Measurements from ENCODE around the gene LGALS7B.
"Not testable (repeated sequence)": the region's sequence is repeated elsewhere in the genome, so short reads cannot be mapped to it uniquely, and the experiment has no call there.

Gene LGALS7B

DNA sequence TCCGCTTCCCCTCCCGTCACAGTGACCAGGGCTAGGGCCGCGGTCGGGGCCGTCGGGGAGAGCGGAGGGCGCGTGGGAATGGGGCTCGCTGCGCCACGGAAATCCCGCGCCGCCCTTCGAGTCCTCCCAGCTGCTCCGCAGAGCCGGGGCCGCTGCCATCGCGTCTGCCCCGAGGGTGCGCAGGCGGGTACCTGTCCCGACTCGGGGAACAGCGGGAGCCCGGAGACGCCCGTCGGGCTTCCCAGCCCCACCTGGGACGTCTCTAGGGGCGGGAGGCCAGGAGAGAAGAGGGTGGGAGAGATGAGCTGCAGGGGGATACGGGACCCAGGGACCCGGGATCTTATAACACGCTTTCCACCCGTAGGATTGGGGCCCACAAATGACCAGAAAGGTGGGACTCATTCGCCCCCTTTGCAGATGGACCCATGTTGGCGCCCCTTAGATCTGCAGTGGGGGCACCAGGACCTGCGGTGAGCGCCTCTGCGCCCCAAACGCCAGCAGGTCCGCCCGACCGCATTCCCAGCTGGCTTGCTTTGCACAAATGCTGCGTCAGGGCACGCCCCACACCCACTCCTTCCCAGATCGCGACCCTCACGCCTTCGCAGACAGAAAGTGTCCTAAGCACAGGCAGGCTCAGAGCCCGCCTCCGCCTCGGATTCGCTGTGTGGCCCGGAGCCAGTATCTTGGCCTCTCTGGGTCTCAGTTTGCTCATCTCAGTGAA, 18.6 kb upstream of the LGALS7B start:
- not testable (repeated sequence) for DNase-seq

DNA sequence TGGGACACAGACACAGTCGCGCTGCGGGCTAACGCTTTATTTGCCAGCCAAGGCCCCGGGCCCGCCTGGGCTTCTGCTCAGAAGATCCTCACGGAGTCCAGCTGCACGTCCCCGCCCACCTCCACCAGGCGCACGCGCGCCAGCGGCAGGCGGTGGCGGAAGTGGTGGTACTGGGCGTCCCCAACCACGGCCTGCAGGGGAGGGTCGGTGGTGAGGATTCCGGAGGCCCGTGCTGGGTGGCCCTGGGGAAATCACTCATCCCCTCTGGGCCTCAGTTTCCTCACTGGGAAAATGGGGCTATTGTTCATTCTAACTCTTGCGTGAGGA, 18.1 kb upstream of the LGALS7B start:
- DNase-seq: not testable (repeated sequence)

DNA sequence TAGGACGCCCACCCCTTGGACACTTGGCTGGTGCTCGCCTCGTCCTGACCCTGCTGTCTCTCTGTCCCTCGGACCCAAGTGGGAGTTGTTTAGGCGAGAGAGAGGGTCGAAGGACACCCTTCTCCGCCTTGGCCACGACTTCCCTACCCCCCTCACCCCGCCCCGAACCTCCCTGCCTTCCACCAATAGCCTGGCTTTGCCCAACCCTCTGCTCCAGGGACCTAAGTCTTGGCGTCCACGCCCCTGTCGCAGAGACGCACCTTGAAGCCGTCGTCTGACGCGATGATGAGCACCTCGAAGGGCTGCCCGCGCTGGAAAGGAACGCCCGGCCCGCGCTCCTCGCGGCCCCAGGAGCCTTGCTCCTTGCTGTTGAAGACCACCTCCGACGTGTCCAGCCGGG, 17.4 kb upstream of the LGALS7B start:
- DNase-seq: not testable (repeated sequence)

DNA sequence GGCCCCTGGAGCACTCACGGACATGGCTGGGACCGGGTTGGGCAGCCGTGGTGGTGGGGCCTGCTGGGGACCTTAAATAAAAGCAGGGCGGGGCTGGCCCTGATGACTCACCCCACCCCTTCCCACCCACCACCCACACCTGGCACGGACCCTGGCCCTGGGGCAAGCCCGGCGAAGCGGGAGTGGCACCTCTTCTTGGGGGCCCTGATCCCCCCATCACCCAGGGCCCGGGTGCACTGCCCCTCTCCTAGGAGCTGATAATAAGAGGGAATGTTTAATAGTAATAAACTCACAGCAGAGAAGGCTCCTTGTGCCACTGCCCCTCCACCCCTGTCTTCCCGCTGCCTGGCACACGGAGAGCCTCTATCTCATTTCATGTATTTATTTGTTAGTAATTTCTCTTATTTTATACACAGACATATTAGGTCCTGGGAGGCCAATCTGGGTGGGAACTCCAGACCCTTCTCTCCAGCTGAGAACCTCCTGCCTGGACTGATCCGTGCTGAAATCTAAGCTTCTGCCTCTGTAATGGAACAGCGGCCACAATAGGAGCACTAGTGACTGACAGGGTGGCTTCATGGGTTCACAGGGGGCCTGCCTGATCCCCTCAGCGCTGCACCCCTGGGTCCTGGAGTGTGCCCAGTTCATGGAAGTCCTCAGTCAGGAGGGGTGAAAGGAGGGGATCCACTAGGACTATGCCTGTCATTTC, 15.4 kb upstream of the LGALS7B start, which contains the start of gene LGALS7:
TSS of gene LGALS7 (minus strand) at position 49 of the 709 bp plus-strand sequence. CDS start at position 24, 25 bp downstream.
- no peak for DNase-seq

DNA sequence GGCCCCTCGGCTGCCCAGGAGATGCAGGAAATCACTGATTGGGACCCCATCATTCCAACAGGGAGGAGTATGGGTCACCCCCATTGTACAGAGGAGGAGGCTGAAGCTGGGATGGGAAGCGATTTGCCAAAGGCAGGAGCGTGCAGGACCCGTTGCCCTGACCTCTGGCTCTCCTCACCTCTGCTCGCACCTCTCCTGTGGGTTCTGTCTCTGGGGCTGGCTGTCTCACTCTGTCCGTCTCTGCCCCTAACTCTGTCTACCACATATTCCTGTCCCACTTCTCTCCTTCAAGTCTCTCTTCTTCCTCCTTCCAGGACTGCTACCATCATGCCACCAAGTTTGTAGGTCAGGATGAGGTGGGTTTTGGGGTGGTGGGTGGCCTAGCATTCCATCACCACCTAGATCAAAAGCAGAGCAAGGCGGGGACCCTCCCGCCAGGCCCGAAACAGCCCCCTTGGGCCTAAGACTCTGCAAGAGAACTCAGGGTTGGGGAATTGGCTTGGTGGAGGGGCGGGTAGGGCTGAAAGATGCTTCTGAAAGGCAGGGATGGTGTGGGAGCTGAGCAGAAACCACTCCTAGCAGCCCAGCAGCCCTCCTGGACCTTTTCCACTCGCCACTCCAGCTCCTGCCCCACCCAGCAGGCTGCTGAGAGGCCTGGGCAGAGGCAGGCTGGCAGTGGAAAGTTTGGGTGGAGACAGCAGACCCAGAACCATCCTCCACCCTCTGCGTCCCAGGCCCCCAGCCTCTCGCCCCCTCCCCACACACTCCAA, 14.6 kb upstream of the LGALS7B start:
- no peak for DNase-seq

DNA sequence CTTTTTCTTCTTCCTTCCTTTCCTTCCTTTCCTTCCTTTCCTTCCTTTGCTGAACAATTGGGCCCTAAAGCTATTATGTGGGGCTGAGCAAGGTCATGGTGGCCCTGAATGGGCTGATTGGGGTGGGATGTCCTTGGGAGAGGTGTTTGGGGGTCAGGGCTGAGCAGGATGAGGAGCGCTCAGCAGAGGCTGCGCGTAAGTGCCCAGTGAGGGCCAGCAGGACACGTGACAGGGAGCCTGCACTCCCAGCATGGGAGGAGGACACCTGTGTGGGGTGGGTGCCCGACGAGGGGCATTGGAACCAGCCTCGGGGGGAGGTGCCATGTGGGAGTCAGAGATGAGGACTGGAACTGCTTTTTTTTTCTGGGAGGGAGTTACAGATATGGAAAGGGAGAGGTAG, 10.3 kb upstream of the LGALS7B start:
- no peak for DNase-seq

DNA sequence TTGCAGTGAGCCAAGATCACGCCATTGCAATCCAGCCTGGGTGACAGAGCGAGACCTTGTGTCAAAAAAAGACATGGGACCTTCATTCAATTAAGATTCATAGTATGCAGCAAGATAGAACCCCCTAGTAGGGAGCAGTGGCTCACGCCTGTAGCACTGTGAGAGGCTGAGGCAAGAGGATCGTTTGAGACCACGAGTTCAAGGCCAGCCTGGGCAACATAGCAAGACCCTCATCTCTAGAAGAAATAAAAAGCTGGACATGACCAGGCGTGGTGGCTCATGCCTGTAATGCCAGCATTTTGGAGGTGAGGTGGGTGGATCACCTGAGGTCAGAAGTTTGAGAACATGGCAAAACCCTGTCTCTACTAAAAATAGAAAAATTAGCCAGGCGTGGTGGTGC, 8.6 kb upstream of the LGALS7B start:
- no peak for DNase-seq

DNA sequence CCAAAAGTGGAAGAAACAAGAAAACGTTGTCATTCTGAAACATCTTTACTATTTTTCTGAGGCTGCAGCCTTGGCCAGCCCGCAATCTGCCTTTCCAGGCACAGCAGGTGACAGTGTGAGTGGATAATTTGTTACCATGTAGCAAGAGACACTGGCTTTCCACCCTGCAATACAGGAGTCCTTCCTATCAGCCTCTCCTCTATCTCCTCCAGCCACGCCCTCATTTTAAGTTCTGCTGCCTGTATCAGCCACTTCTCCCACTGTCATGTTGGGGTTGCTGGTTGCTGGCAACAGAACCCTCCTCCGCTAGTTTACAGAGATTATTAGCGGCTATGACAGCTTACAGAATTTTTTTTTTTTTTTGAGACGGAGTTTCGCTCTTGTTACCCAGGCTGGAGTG, 7.9 kb upstream of the LGALS7B start:
- no peak for DNase-seq

DNA sequence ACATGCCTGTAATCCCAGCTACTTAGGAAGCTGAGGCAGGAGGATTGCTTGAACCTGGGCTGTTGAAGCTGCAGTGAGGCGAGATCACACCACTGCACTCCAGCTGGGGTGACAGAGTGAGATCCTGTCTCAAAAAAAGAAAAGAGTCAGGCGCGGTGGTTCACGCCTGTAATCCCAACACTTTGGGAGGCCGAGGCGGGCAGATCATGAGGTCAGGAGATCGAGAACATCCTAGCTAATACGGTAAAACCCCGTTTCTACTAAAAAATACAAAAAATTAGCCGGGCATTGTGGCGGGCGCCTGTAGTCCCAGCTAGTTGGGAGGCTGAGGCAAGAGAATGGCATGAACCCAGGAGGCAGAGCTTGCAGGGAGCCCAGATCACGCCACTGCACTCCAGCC, 6.8 kb upstream of the LGALS7B start:
- DNase-seq: not testable (repeated sequence)

DNA sequence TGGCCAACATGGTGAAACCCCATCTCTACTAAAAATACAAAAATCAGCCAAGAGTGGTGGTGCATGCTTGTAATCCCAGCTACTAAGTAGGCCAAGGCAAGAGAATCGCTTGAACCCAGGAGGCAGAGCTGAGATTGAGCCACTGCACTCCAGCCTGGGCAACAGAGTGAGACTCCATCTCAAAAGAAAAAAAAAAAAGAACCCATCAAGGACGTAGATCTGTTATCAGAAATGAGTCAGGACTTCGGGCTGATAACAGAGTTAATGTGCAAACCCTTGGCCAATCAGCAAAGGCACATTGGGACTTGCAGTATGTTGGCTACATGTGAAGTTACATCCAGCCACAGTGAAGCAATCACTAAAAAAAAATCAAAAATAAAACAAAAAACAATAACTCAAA, 4.8 kb upstream of the LGALS7B start:
- no peak for DNase-seq

DNA sequence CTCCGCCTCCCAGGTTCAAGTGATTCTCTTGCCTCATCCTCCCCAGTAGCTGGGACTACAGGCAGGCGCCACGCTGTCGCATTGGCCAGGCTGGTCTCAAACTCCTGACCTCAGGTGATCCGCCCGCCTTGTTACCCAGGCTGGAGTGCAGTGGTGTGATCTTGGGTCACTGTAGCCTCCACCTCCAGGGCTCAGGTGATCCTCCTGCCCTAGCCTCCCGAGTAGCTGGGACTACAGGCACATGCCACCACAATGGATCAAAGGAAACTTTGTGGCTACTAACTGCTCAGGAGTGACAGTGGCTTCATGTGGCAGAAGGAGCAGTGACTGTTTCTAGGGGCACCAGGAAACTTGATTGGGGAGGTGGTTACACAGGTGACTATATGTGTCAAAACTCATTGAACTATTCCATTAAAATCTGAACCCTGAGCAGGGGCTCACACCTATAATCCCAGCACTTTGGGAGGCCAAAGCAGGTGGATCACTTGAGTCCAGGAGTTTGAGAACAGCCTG, 3.8 kb upstream of the LGALS7B start:
- DNase-seq: no peak

DNA sequence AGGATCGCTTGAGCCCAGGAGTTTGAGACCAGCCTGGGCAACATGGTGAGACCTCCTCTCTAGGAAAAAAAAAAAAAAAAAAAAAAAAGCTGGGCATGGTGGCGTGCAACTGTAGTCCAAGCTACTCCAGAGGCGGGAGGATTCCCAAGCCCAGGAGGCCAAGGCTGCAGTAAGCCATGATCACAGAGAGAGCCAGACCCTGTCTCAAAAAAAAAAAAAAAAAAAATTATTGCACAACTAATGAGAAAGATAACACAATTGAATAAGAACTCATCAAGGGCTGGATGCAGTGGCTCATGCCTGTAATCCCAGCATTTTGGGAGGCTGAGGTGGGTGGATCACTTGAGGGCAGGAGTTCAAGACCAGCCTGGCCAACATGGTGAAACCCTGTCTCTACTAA, 2.9 kb upstream of the LGALS7B start:
- DNase-seq: not testable (repeated sequence)

DNA sequence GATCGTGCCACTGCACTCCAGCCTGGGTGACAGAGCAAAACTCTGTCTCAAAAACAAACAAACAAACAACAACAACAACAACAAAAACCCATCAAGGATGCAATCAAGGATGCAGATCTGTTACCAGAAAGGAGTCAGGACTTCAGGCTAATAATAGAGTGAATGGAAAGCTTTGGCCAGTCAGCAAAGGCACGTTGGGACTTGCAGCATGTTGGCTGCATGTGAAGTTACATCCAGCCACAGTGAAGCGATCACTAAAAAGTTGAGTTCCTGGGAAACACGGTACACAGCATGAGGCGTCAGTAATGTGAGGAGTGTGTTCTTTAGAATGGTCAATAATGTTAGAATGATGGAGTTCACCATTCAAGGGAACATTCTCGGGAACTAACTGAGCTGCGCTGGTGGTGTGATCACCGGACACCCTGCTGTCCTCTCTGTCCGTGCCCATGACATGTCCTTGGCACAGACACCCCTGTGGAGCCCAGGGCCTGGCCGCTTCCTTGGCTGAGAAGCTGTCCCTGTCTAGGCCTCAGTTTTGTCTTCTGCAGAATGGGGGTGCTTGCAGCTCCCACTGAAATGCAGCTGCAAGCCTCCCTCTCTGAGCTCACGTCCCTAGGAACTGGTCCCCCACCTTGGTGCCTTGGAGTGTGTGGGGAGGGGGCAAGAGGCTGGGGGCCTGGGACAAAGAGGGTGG, 2.3 kb upstream of the LGALS7B start:
- no peak for DNase-seq

DNA sequence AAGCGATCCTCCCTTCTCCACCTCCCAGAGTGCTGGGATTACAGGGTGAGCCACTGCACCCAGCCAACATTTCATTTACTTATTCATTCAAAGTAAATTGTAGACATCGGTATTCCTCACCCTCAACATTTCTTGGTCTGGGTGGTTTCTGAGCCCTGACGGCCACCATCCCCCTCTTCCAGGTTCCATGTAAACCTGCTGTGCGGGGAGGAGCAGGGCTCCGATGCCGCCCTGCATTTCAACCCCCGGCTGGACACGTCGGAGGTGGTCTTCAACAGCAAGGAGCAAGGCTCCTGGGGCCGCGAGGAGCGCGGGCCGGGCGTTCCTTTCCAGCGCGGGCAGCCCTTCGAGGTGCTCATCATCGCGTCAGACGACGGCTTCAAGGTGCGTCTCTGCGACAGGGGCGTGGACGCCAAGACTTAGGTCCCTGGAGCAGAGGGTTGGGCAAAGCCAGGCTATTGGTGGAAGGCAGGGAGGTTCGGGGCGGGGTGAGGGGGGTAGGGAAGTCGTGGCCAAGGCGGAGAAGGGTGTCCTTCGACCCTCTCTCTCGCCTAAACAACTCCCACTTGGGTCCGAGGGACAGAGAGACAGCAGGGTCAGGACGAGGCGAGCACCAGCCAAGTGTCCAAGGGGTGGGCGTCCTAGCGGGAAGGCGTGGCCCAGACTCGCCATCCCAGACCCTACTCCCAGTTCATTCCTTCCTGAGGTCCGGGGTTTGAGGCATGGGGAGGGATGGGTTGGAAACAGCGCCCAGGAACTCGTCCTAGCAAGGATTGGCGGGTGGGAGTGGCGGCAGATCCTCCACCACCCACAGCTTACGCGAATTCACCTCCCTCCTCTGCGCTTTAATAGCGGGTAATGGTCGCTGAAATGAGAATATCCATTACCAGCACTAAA, 1.8 kb downstream of the LGALS7B start:
- not testable (repeated sequence) for DNase-seq

DNA sequence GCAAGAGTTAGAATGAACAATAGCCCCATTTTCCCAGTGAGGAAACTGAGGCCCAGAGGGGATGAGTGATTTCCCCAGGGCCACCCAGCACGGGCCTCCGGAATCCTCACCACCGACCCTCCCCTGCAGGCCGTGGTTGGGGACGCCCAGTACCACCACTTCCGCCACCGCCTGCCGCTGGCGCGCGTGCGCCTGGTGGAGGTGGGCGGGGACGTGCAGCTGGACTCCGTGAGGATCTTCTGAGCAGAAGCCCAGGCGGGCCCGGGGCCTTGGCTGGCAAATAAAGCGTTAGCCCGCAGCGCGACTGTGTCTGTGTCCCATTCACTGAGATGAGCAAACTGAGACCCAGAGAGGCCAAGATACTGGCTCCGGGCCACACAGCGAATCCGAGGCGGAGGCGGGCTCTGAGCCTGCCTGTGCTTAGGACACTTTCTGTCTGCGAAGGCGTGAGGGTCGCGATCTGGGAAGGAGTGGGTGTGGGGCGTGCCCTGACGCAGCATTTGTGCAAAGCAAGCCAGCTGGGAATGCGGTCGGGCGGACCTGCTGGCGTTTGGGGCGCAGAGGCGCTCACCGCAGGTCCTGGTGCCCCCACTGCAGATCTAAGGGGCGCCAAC, 2.6 kb downstream of the LGALS7B start:
- DNase-seq: not testable (repeated sequence)

DNA sequence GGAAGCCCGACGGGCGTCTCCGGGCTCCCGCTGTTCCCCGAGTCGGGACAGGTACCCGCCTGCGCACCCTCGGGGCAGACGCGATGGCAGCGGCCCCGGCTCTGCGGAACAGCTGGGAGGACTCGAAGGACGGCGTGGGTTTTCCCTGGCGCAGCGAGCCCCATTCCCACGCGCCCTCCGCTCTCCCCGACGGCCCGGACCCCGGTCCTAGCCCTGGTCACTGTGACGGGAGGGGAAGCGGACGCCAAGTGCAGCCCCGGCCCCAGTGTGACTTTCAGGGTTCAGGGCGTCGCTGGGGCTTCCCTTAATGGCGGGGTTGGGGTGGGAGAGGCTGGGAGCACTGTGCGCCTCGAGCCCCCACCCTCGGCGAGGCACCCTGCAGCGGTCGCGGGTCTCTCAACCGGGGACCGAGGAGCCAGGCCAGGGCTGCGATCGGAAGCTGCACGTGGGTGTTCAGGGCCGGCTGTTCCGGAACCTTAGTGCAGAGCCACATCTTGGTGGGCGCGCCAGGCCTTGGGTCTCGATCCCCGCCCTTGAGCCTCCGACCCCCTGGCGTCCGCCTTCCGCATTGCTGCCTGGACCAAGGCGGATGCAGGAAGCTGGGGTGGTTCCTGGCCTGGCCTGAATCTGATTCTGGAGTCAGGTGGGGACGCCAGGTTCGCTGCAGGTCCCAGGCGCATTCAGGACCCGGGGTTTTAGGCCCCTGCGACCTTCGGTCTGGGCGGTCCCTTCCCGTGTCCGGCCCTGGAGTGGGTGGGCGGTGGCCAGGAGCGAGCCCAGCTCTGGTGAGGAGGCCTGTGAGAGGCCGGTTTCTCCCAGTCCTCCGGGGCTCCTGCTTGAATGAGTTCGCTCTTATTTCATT, 3.5 kb downstream of the LGALS7B start:
- no peak for DNase-seq

DNA sequence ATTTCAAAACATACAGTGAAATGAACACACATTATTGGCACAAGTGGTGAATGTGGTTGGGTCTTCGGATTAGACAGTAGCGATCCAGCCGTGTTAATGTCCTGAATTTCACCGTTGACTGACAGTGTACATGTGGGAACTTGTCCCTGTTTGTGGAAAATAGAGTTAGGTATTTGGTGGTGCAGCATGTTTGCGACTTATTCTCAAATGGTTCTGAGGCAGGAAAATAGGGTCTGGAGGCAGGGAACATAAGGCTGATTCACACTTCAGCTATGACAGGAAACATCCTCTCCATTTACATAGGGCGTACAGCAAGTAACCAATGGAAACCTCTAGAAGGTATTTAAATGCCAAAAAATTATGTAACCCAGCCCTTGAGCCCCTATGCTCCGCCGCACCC, 4.2 kb downstream of the LGALS7B start:
- peak; percentile 85 for DNase-seq

DNA sequence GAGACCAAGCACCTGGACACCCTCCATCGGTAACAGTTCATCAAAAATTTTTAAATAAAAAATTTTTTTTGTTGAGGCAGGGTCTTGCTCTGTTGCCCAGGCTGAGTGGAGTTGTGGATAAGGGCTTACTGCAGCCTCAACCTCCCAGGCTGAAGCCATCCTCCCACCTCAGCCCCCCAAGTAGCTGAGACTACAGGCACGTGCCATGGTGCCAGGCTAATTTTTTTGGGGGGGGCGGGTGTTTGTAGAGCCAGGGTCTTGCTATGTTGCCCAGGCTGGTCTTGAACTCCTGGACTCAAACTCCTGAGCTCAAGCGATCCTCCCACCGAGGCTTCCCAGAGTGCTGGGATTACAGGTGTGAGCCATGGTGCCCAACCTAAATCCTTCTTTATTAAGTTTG, 4.7 kb downstream of the LGALS7B start:
- DNase-seq: no peak

DNA sequence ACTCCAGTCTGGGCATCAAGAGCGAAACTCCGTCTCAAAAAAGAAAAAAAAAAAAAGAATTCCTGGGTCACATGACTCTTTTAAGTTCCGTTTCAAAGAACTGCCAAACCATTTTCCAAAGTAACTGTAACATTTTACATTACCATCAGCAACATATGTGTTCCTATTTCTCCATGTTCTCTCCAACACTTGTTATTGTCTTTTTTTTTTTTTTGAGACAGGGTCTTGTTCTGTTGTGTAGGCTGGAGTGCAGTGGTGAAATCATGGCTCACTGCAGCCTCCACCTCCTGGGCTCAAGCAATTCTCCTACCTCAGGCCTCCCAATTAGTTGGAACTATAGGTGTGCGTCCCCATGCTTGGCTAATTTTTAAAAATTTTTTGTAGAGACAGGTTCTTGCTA, 6.5 kb downstream of the LGALS7B start:
- no peak for DNase-seq

DNA sequence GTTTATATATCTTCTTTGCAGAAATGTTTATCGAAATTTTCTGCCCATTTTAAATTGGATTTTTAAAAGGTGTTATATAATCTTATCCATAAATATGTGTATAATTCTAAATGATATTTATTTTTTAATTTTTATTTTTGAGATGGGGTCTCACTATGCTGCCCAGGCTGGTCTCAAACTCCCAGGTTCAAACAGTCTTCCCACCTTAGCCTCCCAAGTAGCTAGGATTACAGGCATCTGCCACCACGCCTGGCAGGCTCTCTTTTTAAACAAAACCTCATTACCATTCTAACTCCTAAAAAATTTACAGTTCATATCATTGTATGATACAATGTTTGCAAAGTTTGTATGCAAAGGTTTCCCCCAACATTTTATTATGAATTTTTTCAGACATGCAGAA, 7.2 kb downstream of the LGALS7B start:
- DNase-seq: no peak

Data from NCI-H1694 (cell line).